ENCODE measurements around the gene TOE1. TPM values are rescaled to one million over a fixed set of nuclear protein-coding genes. Genes with fewer than 3 reads are reported as not detected.

TOE1 gene
- total RNA-seq, 1 experiment from 2014 or later: 18.2 TPM

GRCh38 chr1:45326627-45327623 is 13.0 kb upstream of the TOE1 start, which contains the start of gene HPDL:
TSS of gene HPDL (plus strand) at chr1:45326895. CDS start at chr1:45327149, 254 bp downstream.
- no peaks in the 10 kb centered on the region for H4K20me1 ChIP-seq (ENCODE audit: low read length)
- H3K4me3 ChIP-seq (ENCODE audit: low read length): no peak within 1 kb of the TSS
- no peak for DNase-seq
- intact Hi-C loops (cut with micrococcal nuclease): no loop called here
- H3K9ac ChIP-seq (ENCODE audit: low read length): no peak within 1 kb of the TSS
- H3F3A ChIP-seq (ENCODE audit: low read length, unreplicated experiment): no peaks in the 10 kb centered on the region
- no peak for ATAC-seq
- no peaks in the 10 kb centered on the region for H3K9me2 ChIP-seq (replicated peaks; ENCODE audit: low read length)
- no TSS peak for BruUV-seq (replicated peaks)
- CTCF ChIA-PET: no interaction called here
- H3K79me2 ChIP-seq (ENCODE audit: low read length): no peaks in the 10 kb centered on the region
- H2AFZ ChIP-seq (ENCODE audit: low read length): no peak within 1 kb of the TSS
- H3K36me3 ChIP-seq (ENCODE audit: low read depth, low read length): no peaks in the 10 kb centered on the region
- TF ChIP-seq EZH2 (IDR thresholded peaks at IDR 0.05; ENCODE audit: low read length, unreplicated experiment): no peak
- TF ChIP-seq CTCF (conservative IDR thresholded peaks at IDR 0.05; ENCODE audit: low read depth, low read length): no peak
- no peak for TF ChIP-seq EZH2phosphoT487 (IDR thresholded peaks at IDR 0.05; ENCODE audit: borderline replicate concordance, low read length)
- no peak within 1 kb of the TSS for H3K4me2 ChIP-seq (ENCODE audit: low read length)
- H3K27me3 ChIP-seq (ENCODE audit: low read length): no peaks in the 10 kb centered on the region
- no peaks in the 10 kb centered on the region for H3K9me3 ChIP-seq (ENCODE audit: low read length)
- peaks cover 9% of the 10 kb centered on the region for H3K4me1 ChIP-seq (ENCODE audit: insufficient read depth, low read length)
- POLR2A ChIA-PET (ENCODE audit: unreplicated experiment): no interaction called here
- no peak within 1 kb of the TSS for H3K27ac ChIP-seq (ENCODE audit: low read length)

- no peak overlapping the region for H3K4me3 ChIP-seq (ENCODE audit: low read length)
- peaks cover 9% of the 10 kb centered on the region for H3K4me1 ChIP-seq (ENCODE audit: insufficient read depth, low read length)
- DNase-seq: no peak
- BruUV-seq (replicated peaks): no TSS peak
- H3K4me2 ChIP-seq (ENCODE audit: low read length): no peak overlapping the region
- POLR2A ChIA-PET (ENCODE audit: unreplicated experiment): no interaction called here
- no peaks in the 10 kb centered on the region for H3K79me2 ChIP-seq (ENCODE audit: low read length)
- intact Hi-C loops (cut with micrococcal nuclease): no loop called here
- CTCF ChIA-PET: interaction anchor here (0.6 kb wide), 1 partner anchor 403 kb away, joined by 3 read pairs; no protein-coding TSS in a partner anchor
- no peaks in the 10 kb centered on the region for H3F3A ChIP-seq (ENCODE audit: low read length, unreplicated experiment)
- TF ChIP-seq EZH2phosphoT487 (IDR thresholded peaks at IDR 0.05; ENCODE audit: borderline replicate concordance, low read length): no peak
- TF ChIP-seq EZH2 (IDR thresholded peaks at IDR 0.05; ENCODE audit: low read length, unreplicated experiment): no peak
- TF ChIP-seq CTCF (conservative IDR thresholded peaks at IDR 0.05; ENCODE audit: low read depth, low read length): no peak
- H4K20me1 ChIP-seq (ENCODE audit: low read length): no peaks in the 10 kb centered on the region
- no peaks in the 10 kb centered on the region for H3K36me3 ChIP-seq (ENCODE audit: low read depth, low read length)
- H3K9me2 ChIP-seq (replicated peaks; ENCODE audit: low read length): no peaks in the 10 kb centered on the region
- no peak overlapping the region for H2AFZ ChIP-seq (ENCODE audit: low read length)
- H3K27ac ChIP-seq (ENCODE audit: low read length): no peak overlapping the region
- no peaks in the 10 kb centered on the region for H3K9me3 ChIP-seq (ENCODE audit: low read length)
- no peaks in the 10 kb centered on the region for H3K27me3 ChIP-seq (ENCODE audit: low read length)
- H3K9ac ChIP-seq (ENCODE audit: low read length): no peak overlapping the region
- ATAC-seq: no peak
Measured at GRCh38 chr1:45327644-45328515, 12.1 kb upstream of the TOE1 start.
